HEK293 (cell line): ENCODE results near the gene WFDC1.

Experiments
- BCL11A ChIP-seq: fragments of 450-650 bp; formaldehyde crosslinking; IDR thresholded peaks from 2 replicates; pipeline ENCODE4 v1.5.1; 2016; ENCODE audit warnings: low read depth, missing biosample characterization, missing genetic modification characterization
- EGR2 ChIP-seq: fragments of 450-650 bp; formaldehyde crosslinking; IDR thresholded peaks from 2 replicates; pipeline ENCODE4 v1.5.1; 2016; ENCODE audit warnings: low read depth, missing biosample characterization, missing genetic modification characterization
- KLF10 ChIP-seq: fragments of 450-650 bp; IDR thresholded peaks from 2 replicates; pipeline ENCODE4 v1.5.1; 2018; ENCODE audit warnings: missing biosample characterization, mild to moderate bottlenecking, missing genetic modification characterization
- REPIN1 ChIP-seq: fragments of 450-650 bp; formaldehyde crosslinking; IDR thresholded peaks from 2 replicates; pipeline ENCODE4 v1.5.1; 2017; ENCODE audit warnings: missing biosample characterization, missing genetic modification characterization, low read depth
- ZNF146 ChIP-seq: fragments of 450-650 bp; formaldehyde crosslinking; IDR thresholded peaks from 2 replicates; pipeline ENCODE4 v1.5.1; 2016; ENCODE audit warnings: missing biosample characterization, missing genetic modification characterization
- ZNF223 ChIP-seq: fragments of 450-650 bp; formaldehyde crosslinking; IDR thresholded peaks from 2 replicates; pipeline ENCODE4 v1.5.1; 2016; ENCODE audit warnings: missing biosample characterization, missing genetic modification characterization
- ZNF394 ChIP-seq: fragments of 450-650 bp; formaldehyde crosslinking; IDR thresholded peaks from 2 replicates; pipeline ENCODE4 v1.5.1; 2016; ENCODE audit warnings: missing biosample characterization, missing genetic modification characterization, mild to moderate bottlenecking, moderate library complexity, borderline replicate concordance
- ZNF747 ChIP-seq: fragments of 450-650 bp; formaldehyde crosslinking; IDR thresholded peaks from 2 replicates; pipeline ENCODE4 v1.5.1; 2016; ENCODE audit warnings: missing biosample characterization, missing genetic modification characterization
- ZNF76 ChIP-seq: fragments of 450-650 bp; formaldehyde crosslinking; IDR thresholded peaks from 2 replicates; pipeline ENCODE4; 2016; ENCODE audit warnings: low read depth, missing biosample characterization, missing genetic modification characterization, borderline replicate concordance
- TF ChIP-seq, protein P1 (sequence below): fragments of 450-650 bp; formaldehyde crosslinking; IDR thresholded peaks from 2 replicates; pipeline ENCODE4 v1.5.1; 2016; ENCODE audit warnings: missing biosample characterization, missing genetic modification characterization
- TF ChIP-seq, protein P2 (sequence below): fragments of 450-650 bp; formaldehyde crosslinking; IDR thresholded peaks from 2 replicates; pipeline ENCODE4 v1.5.1; 2016; ENCODE audit warnings: missing biosample characterization, missing genetic modification characterization, low read depth
- TF ChIP-seq, protein P3 (sequence below): fragments of 450-650 bp; formaldehyde crosslinking; IDR thresholded peaks from 2 replicates; pipeline ENCODE4 v1.5.1; 2016; ENCODE audit warnings: missing biosample characterization, missing genetic modification characterization

DNA sequence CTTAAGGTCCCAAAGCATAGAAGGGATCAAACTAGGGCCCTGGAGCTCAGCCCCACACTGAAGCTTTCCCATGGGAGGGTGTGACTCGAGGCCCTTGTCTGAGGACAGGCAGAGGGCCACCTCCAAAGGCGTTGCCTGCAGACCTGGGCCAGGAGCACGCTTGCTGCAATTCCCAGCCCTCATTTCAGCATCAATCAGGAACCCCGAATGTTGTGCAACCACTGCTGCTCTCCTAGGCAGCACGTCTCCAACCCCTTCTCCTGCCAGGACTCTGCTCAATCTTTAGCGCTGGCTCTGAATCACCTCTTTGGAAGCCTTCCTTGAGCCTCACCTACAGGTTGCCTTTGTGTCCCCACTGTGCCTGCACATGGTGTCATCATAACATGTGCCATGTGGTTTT lies 59.6 kb downstream of the WFDC1 start:
- no peak for TF ChIP-seq ZNF747
- TF ChIP-seq, protein P1, sequence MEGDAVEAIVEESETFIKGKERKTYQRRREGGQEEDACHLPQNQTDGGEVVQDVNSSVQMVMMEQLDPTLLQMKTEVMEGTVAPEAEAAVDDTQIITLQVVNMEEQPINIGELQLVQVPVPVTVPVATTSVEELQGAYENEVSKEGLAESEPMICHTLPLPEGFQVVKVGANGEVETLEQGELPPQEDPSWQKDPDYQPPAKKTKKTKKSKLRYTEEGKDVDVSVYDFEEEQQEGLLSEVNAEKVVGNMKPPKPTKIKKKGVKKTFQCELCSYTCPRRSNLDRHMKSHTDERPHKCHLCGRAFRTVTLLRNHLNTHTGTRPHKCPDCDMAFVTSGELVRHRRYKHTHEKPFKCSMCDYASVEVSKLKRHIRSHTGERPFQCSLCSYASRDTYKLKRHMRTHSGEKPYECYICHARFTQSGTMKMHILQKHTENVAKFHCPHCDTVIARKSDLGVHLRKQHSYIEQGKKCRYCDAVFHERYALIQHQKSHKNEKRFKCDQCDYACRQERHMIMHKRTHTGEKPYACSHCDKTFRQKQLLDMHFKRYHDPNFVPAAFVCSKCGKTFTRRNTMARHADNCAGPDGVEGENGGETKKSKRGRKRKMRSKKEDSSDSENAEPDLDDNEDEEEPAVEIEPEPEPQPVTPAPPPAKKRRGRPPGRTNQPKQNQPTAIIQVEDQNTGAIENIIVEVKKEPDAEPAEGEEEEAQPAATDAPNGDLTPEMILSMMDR (tag by site-specific recombination), result no peak
- TF ChIP-seq, protein P2, sequence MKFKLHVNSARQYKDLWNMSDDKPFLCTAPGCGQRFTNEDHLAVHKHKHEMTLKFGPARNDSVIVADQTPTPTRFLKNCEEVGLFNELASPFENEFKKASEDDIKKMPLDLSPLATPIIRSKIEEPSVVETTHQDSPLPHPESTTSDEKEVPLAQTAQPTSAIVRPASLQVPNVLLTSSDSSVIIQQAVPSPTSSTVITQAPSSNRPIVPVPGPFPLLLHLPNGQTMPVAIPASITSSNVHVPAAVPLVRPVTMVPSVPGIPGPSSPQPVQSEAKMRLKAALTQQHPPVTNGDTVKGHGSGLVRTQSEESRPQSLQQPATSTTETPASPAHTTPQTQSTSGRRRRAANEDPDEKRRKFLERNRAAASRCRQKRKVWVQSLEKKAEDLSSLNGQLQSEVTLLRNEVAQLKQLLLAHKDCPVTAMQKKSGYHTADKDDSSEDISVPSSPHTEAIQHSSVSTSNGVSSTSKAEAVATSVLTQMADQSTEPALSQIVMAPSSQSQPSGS (tag by site-specific recombination), result no peak
- no peak for TF ChIP-seq EGR2 (tag by site-specific recombination)
- TF ChIP-seq REPIN1 (tag by site-specific recombination), result no peak
- TF ChIP-seq ZNF394 (tag by site-specific recombination), result no peak
- TF ChIP-seq, protein P3, sequence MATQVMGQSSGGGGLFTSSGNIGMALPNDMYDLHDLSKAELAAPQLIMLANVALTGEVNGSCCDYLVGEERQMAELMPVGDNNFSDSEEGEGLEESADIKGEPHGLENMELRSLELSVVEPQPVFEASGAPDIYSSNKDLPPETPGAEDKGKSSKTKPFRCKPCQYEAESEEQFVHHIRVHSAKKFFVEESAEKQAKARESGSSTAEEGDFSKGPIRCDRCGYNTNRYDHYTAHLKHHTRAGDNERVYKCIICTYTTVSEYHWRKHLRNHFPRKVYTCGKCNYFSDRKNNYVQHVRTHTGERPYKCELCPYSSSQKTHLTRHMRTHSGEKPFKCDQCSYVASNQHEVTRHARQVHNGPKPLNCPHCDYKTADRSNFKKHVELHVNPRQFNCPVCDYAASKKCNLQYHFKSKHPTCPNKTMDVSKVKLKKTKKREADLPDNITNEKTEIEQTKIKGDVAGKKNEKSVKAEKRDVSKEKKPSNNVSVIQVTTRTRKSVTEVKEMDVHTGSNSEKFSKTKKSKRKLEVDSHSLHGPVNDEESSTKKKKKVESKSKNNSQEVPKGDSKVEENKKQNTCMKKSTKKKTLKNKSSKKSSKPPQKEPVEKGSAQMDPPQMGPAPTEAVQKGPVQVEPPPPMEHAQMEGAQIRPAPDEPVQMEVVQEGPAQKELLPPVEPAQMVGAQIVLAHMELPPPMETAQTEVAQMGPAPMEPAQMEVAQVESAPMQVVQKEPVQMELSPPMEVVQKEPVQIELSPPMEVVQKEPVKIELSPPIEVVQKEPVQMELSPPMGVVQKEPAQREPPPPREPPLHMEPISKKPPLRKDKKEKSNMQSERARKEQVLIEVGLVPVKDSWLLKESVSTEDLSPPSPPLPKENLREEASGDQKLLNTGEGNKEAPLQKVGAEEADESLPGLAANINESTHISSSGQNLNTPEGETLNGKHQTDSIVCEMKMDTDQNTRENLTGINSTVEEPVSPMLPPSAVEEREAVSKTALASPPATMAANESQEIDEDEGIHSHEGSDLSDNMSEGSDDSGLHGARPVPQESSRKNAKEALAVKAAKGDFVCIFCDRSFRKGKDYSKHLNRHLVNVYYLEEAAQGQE (tag by site-specific recombination), result no peak
- no peak for TF ChIP-seq BCL11A (tag by site-specific recombination)
- TF ChIP-seq ZNF223 (tag by site-specific recombination), result no peak
- no peak for TF ChIP-seq ZNF146 (tag by site-specific recombination)
- no peak for TF ChIP-seq KLF10 (tag by site-specific recombination)
- TF ChIP-seq ZNF76 (tag by site-specific recombination), result no peak
